Stimulated activated CD4-positive, alpha-beta T cell treated with anti-CD3 and anti-CD28 coated beads, Interleukin-2, amount 100 ng/mL, for 48 hours (primary cell): Measurements from ENCODE around the gene TMEM9.
A peak's percentile ranks its signal among the peaks of the same experiment; 100 is the strongest.

Source experiments
- DNase-seq, 2 donors: peaks; one replicate each; pipeline ENCODE4 v3.0.0-alpha.2; 2020

The TMEM9 gene

GRCh38 chr1:201154389-201155165 is at the start of gene TMEM9:
Gene TMEM9 (minus strand): TSS chr1:201154474. CDS start chr1:201153923, 551 bp downstream.
- DNase-seq = peak; percentile 99

- no peak for DNase-seq
These were observed 44.3 kb upstream of the TMEM9 start for GRCh38 chr1:201198598-201198997.

- DNase-seq = no peak
These were observed 39.8 kb upstream of the TMEM9 start for GRCh38 chr1:201194046-201194445.

- DNase-seq = no peak
These were observed 38.1 kb upstream of the TMEM9 start for GRCh38 chr1:201192261-201192788.

GRCh38 chr1:201191653-201192260 is 37.5 kb upstream of the TMEM9 start:
- peak; percentile 17 to 35 for DNase-seq

- DNase-seq = no peak
These were observed 36.4 kb upstream of the TMEM9 start, which contains the start of gene IGFN1 for GRCh38 chr1:201190624-201191051. Gene IGFN1 (plus strand): TSS chr1:201190824. CDS start chr1:201193294, 2,470 bp downstream.

GRCh38 chr1:201190005-201190404 is 35.7 kb upstream of the TMEM9 start:
- DNase-seq = no peak

GRCh38 chr1:201189085-201189484 is 34.8 kb upstream of the TMEM9 start:
- no peak for DNase-seq

- no peak for DNase-seq
These were observed 31.9 kb upstream of the TMEM9 start for GRCh38 chr1:201186192-201186591.

- DNase-seq = no peak
These were observed 31.4 kb upstream of the TMEM9 start for GRCh38 chr1:201185527-201186128.

- DNase-seq = no peak
These were observed 30.8 kb upstream of the TMEM9 start for GRCh38 chr1:201185123-201185453.

- no peak for DNase-seq
These were observed 30.2 kb upstream of the TMEM9 start for GRCh38 chr1:201184307-201185122.

- DNase-seq = no peak
These were observed 29.5 kb upstream of the TMEM9 start for GRCh38 chr1:201183753-201184152.

GRCh38 chr1:201183209-201183608 is 28.9 kb upstream of the TMEM9 start:
- no peak for DNase-seq

- DNase-seq = no peak
These were observed 27.5 kb upstream of the TMEM9 start for GRCh38 chr1:201181726-201182125.

- no peak for DNase-seq
These were observed 27.0 kb upstream of the TMEM9 start for GRCh38 chr1:201181323-201181722.

GRCh38 chr1:201180901-201181300 is 26.6 kb upstream of the TMEM9 start:
- no peak for DNase-seq

GRCh38 chr1:201180141-201180540 is 25.9 kb upstream of the TMEM9 start:
- DNase-seq = no peak

- DNase-seq = no peak
These were observed 24.4 kb upstream of the TMEM9 start for GRCh38 chr1:201178718-201179117.

- no peak for DNase-seq
These were observed 22.7 kb upstream of the TMEM9 start for GRCh38 chr1:201176940-201177339.

GRCh38 chr1:201175820-201176500 is 21.7 kb upstream of the TMEM9 start:
- no peak for DNase-seq

GRCh38 chr1:201173736-201174135 is 19.5 kb upstream of the TMEM9 start:
- DNase-seq = no peak
